Esophagus muscularis mucosa (tissue), 3 donors: ENCODE measurements around the gene NEO1.

Experiments used
- CTCF ChIP-seq, 3 experiments: fragments of 200-600 bp in 2 of 3; fragments of 450-650 bp in 1 of 3; sonication (generic) in 2 of 3; IDR thresholded peaks; one replicate each; pipeline ENCODE4 v1.5.1; 2017 to 2019; ENCODE audit warnings: antibody characterized with exemption in 3 of 3, mild to moderate bottlenecking in 2 of 3, moderate library complexity in 1 of 3
- POLR2A ChIP-seq: fragments of 450-650 bp; IDR thresholded peaks from one replicate; pipeline ENCODE4 v1.6.1; 2017; ENCODE audit warnings: antibody characterized with exemption, moderate library complexity, mild to moderate bottlenecking, low read depth
- POLR2AphosphoS5 ChIP-seq, 2 donors: sonication (generic); formaldehyde crosslinking; IDR thresholded peaks; one replicate each; pipeline ENCODE4 v1.6.1; 2017; ENCODE audit warnings: antibody characterized with exemption in 2 of 2

GRCh38 chr15:73320619-73321180, 268.4 kb downstream of the NEO1 start:
- TF ChIP-seq CTCF (IDR thresholded peaks at IDR 0.05) (no peak), POLR2A (no peak), POLR2AphosphoS5 (IDR thresholded peaks at IDR 0.05) (no peak)
